ENCODE results near the gene RPTOR.

The RPTOR gene

DNA sequence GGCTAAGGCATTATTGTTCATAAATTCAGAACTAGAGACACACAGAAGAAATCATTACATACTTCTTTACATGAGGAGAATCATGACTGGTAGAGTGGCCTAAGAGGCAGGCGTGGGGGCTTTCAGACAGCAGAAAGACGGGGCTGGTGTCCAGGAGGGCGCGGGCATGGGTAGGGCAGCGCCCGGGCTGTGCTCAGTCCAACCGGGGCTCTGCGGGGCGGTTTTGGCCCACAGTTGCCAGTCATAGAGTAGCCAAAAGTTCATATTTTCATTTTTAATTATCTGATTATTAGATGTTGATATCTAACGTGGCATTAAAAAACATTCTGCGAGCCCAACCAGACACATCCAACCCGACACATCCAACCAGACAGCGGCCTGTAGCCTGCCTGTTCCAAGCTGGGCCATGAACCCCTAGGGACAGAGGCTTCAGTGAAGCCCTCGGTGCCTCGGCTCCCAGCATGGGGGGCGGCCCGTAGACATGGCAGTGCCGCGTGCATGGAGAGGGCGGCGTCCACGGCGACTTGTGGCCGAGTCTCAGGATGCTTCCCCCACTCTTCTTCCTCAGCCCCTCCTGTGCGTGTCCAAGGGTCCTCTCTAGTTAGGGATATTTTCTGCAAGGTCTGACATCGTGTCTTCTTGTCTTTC is 284.7 kb downstream of the RPTOR start:
- DNase-seq (ENCODE audit: low spot score) = no peak

DNA sequence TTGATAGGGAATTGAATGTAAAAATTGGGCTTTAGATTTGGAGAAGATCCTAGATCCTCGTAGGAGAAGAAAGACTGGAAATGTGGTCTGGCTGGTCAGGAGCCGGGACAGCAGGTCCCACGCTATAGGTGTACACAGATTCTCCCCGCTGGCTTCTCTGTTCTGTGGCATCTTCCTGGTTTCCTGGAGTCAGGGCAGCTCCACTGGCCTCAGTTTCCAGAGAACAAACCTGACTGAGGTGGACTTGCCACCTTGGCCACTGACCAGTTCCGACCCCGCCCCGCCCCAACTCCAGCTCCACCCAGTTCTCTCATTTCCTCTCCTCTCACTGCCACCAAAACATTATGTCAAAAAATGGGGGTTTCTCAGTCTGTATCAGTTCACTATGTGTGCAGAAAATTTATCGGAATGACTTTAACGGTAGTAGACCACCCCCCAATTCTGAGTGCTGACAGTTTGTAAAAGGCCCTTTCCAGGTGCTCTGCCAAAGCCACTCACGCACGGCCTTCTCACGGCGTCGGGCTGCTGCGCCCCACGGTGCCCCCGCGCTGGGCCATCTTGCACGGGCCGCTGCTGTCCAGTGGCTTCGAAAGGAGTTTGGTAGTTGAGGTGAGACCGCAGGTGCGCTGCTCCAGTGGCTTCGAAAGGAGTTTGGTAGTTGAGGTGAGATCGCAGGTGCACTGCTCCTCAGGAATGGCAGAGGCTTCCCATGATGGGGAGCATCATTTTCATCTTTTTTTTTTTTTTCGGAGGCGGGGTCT is 285.6 kb downstream of the RPTOR start:
- no peak for DNase-seq (ENCODE audit: low spot score)

DNA sequence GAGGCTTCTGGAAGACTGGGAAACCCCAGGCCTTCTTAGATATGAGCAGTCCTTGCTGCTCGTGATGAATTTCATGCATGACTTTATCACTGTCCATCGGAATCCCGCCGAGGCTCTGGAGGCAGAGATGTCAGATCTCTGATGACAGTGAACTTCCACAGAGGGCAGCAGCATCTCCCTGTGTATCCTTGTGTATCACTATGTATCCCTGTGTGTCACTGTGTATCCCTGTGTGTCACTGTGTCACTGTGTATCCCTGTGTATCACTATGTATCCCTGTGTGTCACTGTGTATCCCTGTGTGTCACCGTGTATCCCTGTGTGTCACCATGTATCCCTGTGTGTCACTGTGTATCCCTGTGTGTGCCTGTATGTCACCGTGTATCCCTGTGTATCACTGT is 286.9 kb downstream of the RPTOR start:
- DNase-seq (ENCODE audit: low spot score) = no peak

DNA sequence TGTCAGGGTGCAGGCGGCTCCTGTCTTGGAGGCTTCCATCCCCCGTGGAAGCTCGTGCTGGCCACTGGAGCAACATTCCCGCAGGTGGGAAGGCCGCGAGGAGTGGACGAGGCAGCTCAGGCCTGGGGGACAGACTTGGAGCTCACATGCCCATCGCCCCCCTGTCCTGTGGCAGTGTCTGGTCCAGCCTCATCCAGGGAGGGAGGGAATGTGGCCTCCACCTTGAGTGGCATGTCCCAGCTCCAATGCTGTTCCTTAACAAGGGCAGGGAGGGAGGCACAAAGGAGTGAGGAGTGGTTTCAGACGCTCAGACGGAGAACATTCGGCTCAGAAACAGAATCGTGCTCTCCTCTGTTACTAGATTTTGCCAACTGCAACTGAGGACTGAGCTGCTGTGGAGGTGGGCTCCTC is 287.6 kb downstream of the RPTOR start:
- DNase-seq (ENCODE audit: low spot score) = peak; percentile 69

DNA sequence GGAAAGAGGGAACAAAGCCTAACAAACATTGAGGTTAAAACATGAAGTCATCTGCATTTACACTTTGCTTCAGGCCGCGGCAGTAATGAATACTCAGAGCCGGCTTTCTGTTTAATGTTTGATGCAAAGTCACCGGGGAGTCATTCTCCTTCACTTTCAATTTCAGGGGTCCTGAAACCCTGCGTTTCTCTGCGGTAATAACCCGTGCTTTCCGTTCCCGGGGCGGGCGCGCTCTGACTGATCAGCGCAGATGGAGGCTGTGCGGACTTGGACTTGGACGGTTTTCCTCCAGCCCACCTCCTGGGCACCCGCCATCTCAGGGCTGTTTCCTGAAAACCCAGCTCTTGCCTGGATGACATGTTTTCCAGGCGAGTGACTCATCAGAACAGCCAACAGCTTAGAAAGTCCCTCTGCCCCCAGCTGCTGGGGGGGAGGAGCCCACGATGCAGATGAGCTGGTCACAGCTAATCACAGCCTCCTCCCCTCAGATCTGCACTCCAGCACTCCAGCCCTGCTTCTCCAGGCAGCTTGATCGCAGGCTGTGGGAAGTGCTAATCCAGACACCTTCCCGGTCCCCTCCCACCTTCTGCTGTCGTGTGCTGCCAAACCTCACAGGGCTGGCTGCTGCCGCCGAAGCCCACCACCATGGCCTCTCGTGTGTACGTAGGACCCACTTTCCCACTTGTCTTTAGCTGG is 288.4 kb downstream of the RPTOR start:
- DNase-seq (ENCODE audit: low spot score) = peak; percentile 95

DNA sequence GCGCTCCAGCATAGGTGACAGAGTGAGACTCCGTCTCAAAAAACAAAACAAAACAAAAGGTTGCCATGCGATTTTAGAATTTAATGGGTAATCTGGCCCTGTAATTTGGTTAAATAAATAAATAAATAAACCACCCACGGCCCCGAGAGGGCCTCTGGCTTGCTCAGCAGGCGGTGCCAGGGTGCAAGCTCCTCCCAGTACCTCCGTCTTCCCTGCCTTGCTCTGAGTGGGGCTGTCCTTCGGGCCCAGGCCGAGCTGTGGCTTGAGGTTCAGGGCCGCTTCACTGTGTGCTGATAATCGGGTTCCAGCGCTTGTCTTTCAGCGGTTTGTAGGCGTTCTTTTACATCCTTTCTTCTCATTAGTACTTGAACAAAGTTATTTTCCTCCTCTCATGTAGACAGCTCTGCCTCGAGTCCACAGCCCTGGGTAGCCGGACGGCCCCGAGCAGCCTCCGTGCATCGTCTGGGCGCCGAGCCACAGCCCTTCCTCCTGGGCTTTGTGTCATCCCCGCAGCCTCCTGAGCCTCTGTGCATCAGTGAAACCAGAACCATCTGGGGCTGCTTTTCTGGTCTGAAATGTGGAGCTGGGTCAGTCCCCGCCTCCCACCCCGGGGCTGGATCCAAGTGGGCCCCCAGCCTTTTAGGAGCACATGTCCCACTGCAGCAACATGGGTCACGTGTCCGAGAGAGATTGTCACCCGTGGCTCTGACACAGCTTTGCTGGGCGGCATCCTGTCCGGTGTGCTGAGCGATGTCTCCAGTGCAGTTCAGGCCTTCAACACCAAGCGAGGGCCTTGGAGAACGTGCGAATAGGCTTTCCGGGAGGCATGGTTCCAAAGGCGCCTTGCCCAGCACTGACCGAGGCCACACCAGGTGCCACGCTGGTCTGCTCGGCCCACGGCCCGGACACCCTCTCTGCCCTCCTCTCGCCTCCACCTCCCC is 289.6 kb downstream of the RPTOR start:
- no peak for DNase-seq (ENCODE audit: low spot score)

DNA sequence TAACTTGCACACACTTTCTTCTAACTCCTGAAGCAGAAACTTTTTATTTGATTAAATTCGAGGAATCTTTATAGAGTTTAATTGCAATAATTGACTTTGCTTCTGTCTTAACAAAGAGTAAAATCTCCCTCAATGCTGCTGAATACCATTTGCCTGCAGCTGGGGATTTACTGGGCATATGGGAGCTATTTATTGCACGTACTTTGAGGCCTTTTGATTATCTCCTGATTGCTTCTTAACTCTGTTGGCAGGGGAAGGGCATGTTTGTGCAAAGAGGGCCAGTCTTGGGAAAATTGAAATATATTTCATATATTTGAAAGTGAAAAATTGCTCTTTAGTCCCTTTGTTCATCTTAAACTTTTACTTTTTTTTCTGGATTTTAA is 290.2 kb downstream of the RPTOR start:
- DNase-seq (ENCODE audit: low spot score) = no peak

DNA sequence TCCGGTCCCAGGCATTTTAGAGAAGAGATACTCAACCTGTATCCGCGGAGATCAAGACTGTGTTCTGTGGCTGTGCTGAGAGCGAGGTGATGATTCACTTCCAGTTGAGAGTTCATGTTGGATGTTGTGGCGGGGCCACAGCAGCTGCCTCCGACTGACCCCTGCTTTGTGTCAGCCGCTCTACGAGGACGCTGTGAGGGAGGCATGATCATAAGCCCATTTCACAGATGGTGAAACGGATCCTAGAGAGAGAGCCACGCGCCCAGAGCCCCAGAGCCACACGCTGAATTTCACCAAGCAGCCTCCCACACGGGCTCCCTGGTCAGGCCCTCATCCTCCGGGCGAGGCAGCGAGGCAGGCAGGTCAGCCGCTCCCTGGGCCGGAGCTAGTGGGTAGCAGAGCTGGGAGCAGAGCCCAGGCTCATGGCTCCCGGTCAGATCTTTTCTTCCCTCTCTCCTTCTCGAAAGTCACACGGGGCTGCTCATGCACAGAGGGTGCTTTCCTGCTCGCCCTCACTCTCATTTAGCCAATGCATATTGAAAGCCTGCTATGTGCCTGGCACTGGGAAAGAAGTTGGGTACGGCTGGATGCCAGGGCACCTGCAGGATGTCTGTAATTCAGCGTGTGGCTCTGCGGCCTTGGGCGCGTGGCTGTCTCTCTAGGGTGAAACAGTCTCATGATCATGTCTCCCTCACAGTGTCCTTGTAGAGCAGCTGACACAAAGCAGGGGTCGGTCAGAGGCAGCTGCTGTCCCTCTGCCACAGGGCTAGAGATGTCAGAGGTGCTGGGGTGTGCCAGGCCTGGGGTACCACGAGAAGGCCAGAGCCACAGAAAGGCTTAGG is 291.4 kb downstream of the RPTOR start:
- no peak for DNase-seq (ENCODE audit: low spot score)

DNA sequence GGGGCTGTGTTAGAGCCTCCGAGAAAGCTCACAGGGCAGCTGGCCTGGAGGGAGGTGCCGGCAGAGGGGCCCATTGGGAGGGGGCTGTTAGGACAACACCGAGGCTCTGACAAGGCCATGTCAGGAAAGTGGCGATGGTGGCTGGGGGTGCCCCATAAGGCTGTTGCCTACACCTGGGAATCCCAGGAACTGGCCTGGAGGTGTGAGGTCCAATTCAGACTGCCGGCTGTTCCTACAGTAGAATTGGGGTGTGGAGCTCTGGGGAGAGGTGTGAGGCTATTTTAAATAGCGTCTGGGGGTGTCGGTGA is 292.0 kb downstream of the RPTOR start:
- no peak for DNase-seq (ENCODE audit: low spot score)

DNA sequence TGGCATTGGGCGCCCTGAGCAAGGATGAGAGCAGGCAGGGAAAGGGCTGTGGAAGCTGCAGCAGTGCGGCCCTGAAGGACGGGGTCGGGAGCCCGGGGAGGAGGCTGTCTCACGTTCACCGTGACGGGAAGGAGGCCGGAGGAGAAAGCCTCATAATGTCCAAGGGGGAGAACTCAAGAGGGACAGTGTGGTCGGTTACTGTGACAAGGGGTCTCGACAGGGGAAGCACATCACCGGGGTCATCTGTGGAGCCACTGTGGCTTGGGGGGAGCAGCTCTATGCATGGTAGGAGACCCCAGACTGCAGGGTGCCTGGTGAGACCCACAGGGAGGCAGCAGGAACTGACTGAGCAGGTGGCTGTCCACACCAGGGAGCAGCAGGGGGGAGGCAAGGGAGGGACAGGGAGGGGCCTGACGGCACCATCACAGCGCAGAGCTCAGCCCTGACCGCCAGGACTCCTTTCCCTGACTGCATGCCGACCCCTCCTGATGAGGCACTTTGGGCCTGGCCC is 292.4 kb downstream of the RPTOR start:
- DNase-seq (ENCODE audit: low spot score) = peak; percentile 62

DNA sequence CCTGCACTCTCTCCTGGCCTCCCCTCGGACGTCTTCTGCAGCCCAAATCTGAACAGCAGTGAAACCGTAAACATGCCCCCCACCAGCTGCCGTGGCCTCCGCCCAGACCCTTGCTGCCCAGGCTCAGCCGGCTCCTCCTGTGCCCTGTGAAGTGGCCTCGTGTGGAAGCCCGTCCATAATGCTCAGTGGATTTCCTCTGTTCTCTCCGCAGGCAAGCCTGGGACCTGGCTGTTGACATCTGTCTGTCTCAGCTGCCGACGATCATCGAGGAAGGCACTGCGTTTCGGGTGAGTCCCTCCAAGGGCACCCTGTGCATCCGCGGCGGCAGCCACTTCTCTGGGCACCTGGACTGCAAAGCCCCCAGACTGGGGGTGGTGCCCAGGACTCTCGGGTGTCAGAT is 293.1 kb downstream of the RPTOR start:
- DNase-seq (ENCODE audit: low spot score) = no peak

DNA sequence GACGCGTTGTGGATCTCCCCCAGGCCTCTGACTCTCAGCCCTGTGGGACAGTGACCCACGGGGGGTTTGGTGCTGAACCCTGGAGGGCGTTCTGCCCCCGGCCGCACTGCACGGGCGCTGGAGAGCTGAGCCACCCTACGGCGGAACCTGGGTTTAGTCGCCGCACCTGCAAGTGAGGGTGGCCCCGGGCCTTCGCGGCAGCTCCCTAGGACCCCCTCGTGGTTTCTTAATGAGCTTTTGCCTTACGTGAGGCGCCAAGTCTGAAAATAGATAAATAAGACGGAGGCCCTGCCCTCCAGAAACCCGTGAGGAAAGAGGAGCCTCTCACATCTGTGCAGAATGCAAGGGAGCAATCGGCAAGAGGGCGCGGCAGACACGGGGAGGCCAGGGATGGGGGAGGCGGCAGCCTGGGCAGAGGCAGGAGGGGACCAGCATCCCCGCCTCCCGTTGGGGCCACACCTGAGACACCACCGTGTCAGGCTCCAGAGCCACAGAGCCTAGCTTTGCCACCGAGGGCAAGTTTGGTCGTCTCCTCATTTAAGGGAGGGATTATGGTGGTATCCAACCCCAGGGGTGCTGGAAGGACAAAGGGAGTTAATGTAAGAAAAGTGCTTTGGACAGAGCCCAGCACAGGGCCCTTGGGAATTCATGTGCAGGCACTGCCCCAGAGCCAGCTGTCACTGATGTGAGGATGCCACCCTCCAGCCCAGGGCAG is 293.8 kb downstream of the RPTOR start:
- DNase-seq (ENCODE audit: low spot score) = no peak

DNA sequence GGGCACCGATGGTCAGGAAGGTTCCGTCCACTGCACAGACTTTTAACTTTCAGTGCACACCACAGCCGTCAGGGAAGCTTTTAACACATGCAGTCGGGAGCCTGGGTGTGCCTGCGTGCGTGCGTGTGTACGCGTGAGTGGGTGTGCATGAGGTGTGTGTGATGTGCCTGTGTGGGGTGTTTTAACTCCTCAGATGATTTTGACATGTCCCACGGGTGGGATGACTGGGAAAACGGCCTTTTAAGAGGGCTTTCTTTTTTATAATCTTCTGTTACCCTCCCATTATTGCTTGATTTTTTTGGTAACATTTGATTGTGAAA is 294.3 kb downstream of the RPTOR start:
- no peak for DNase-seq (ENCODE audit: low spot score)

DNA sequence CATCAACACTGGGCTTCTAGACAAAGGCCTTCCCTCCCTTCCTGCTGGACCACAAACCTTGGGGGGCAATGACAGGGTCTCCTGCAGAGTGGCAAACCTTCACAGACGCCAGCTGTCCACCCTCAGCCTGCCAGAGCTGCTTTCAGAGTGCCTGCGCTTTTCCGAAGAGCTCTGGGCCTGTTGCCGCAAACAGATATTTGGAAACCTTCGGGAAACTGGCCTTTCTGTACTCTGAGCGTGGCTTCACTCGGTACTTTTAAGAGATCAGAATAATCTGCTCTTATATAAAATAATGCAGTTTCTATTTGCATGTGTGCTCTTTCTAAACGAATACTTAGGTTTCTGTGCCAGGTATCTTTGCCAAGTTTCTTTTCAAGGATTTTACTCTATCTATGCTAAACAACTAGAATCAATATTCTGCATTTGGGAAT is 294.9 kb downstream of the RPTOR start:
- no peak for DNase-seq (ENCODE audit: low spot score)

DNA sequence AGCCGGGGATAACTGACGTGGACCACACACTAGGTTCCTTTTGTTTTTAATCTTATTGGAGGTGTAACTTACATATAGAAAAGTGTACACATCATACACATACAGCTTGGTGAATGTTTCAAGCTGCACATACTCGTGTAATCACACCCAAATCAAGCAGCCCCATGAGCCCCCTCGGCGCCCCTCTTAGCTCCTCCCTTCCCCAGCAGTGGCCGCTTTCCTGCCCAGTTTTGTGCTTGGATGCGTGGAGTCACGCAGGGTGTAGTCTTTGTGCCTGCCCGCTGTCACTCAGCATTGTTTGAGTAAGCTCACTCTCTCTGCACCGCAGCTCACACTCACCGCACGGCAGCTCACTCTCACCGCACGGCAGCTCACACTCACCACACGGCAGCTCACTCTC is 295.3 kb downstream of the RPTOR start:
- DNase-seq (ENCODE audit: low spot score) = no peak

DNA sequence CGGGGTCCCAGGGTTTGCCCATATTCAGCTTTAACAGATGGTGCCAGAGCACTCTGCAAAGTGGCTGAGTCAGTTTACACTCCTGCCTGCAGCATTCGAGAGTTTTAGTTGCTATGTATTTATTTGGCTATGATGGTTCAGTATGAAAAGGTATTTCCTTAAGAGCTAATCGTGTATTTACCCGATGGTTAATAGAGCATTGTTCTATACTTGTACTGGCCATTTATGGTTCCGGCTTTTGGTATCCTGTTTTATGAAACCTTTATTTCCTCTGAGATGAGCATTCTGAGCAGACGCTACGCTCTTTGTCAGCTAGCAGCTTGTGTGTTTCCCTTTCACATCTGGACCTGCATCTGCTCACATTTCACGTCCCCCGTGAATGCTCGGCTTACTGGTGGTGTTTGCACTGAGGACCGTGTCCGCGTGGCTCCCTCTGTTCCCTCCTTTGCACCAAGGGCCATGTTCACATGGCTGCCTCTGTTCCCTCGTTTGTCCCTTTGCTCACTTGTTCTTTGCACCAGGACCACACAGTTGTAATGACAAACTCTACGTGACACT is 297.9 kb downstream of the RPTOR start:
- DNase-seq (ENCODE audit: low spot score) = no peak

DNA sequence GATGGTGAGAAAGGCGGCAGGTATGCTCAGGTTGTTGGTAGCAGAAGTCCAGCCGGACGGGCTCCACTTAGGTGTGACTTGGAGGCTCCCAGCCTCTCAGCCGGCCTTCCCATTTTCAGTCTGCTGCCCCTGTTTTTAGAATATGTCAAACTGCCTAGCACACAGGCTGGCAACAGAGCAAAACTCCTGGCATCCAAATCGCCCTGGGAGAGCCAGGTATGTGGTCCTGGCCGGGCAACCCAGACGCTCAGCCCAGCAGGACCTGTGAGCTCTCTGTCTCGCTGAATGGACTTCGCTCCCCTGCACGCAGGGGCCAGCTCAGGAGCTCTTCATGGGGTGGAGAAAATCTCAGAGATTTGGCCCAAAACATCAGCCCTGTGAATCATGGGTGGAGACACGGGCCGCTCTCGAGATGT is 299.1 kb downstream of the RPTOR start:
- no peak for DNase-seq (ENCODE audit: low spot score)

DNA sequence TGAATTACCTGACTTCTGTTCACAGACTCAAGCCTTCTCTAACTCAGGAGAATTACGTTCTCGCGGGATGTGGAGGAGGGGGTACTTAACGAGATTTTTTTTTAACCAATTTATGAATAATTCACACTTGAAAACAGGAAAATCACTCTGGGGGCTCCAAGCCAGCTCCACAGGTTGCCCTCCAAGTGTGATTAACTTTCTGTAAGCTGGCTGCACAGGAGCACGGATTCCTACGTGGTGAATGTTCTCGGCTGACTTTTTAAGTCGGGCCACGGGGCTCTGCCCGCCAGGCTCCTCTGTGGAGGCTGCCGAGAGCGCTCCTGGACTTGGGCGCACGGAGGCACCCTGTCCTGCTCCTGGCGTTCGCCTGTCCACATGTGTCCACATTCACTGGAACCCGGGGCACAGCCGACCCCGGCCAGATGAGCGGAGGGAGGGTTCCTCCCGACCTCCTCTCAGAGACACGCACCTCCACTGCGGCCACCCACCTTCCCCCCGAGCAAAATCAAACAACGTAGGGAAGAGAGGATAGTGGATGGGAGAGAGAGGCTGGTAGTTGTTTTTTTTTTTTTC is 299.9 kb downstream of the RPTOR start:
- DNase-seq (ENCODE audit: low spot score) = no peak

DNA sequence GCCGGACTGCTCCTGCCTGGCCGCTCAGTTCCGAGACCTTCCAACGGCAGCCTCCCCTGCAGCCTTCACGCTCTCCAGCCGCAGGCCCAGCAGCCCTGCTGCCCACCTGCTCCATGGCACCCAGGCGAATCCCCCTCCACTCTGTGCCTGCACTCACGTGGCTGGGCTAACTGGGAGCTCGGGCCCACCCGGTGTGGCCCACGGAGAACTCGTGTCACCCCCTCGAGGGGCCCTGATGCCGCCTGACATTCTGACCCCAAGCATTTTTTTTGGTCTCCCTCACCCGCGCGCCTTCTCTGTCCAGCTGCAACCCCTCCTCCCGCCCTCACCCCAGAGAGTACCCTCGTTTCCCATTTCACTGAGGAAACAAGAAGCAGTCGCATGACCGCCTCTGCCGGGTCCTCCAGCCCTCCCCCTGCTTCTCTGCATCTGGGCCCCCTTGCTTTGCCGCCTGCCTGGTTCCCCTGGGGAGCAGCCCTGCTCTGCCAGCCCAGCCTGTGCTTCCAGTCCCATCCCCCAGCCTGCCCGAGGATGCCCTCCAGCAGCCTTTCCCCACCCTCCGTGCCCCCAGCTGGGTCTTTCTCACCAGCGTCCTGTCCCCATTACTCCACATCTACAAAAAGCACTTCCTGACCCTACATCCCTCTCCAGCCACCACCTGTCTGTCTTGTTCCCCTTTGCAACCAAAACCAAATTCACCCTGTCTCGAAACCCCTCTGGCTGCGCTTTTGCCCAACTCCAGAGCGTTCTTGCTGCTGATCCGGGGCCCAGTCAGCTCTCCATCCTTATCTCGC is 300.6 kb downstream of the RPTOR start:
- no peak for DNase-seq (ENCODE audit: low spot score)

Measured in SK-N-DZ (cell line).